ENCODE results near the gene CD300LF.

CD300LF gene

GRCh38 chr17:74712756-74713155, at the start of gene CD300LF:
Gene CD300LF (minus strand): TSS chr17:74712923. CDS start chr17:74712866, 57 bp downstream.
- no peak for DNase-seq (ENCODE audit: low read depth)
- TF ChIP-seq CTCF (IDR thresholded peaks at IDR 0.05; ENCODE audit: insufficient read depth, low read depth, low read length, missing control alignments): no peak
- H3K4me3 ChIP-seq (ENCODE audit: low read length): no peak within 1 kb of the TSS

- no peak for TF ChIP-seq CTCF (IDR thresholded peaks at IDR 0.05; ENCODE audit: insufficient read depth, low read depth, low read length, missing control alignments)
- H3K4me3 ChIP-seq (ENCODE audit: low read length): no peak overlapping the region
- DNase-seq (ENCODE audit: low read depth): no peak
These were observed 49.2 kb upstream of the CD300LF start for GRCh38 chr17:74761931-74762330.

- no peak overlapping the region for H3K4me3 ChIP-seq (ENCODE audit: low read length)
- no peak for TF ChIP-seq CTCF (IDR thresholded peaks at IDR 0.05; ENCODE audit: insufficient read depth, low read depth, low read length, missing control alignments)
- DNase-seq (ENCODE audit: low read depth): no peak
These were observed 48.7 kb upstream of the CD300LF start for GRCh38 chr17:74761419-74761818.

- no peak for TF ChIP-seq CTCF (IDR thresholded peaks at IDR 0.05; ENCODE audit: insufficient read depth, low read depth, low read length, missing control alignments)
- peak; percentile 86 for DNase-seq (ENCODE audit: low read depth)
- H3K4me3 ChIP-seq (ENCODE audit: low read length): no peak overlapping the region
These were observed 47.8 kb upstream of the CD300LF start for GRCh38 chr17:74760404-74761105.

- peak; percentile 88 for DNase-seq (ENCODE audit: low read depth)
- H3K4me3 ChIP-seq (ENCODE audit: low read length): no peak overlapping the region
- no peak for TF ChIP-seq CTCF (IDR thresholded peaks at IDR 0.05; ENCODE audit: insufficient read depth, low read depth, low read length, missing control alignments)
These were observed 47.2 kb upstream of the CD300LF start for GRCh38 chr17:74759941-74760340.

GRCh38 chr17:74759243-74759801, 46.6 kb upstream of the CD300LF start:
- TF ChIP-seq CTCF (IDR thresholded peaks at IDR 0.05; ENCODE audit: insufficient read depth, low read depth, low read length, missing control alignments): no peak
- no peak overlapping the region for H3K4me3 ChIP-seq (ENCODE audit: low read length)
- no peak for DNase-seq (ENCODE audit: low read depth)

GRCh38 chr17:74758848-74759168, 46.1 kb upstream of the CD300LF start:
- DNase-seq (ENCODE audit: low read depth): peak; percentile 82
- TF ChIP-seq CTCF (IDR thresholded peaks at IDR 0.05; ENCODE audit: insufficient read depth, low read depth, low read length, missing control alignments): peak; percentile 26
- no peak overlapping the region for H3K4me3 ChIP-seq (ENCODE audit: low read length)

Data from epithelial cell of esophagus (primary cell).